Esophagus muscularis mucosa (tissue), 4 donors: ENCODE data around the gene SLCO1B1. TPM values are rescaled to one million over a fixed set of nuclear protein-coding genes. Genes with fewer than 3 reads are reported as not detected.

Source experiments
- DNase-seq: peaks from one replicate; pipeline ENCODE4 v3.0.0-alpha.2; 2017; ENCODE audit errors: extremely low spot score
- H3K27ac ChIP-seq, 4 donors: fragments of 200-600 bp; sonication (generic); replicated peaks in 1 of 4; 1 replicate in 3 of 4; 2 replicates in 1 of 4; pipeline ENCODE4 v1.5.1; 2016 to 2019; ENCODE audit warnings: mild to moderate bottlenecking in 1 of 4
- H3K27me3 ChIP-seq, 4 donors: fragments of 200-600 bp; sonication (generic); one replicate each; pipeline versions ENCODE4 v1.5.1 to v1.6.0; 2016 to 2019
- H3K36me3 ChIP-seq, 4 donors: fragments of 200-600 bp; sonication (generic); one replicate each; pipeline ENCODE4 v1.5.1; 2016 to 2019
- H3K4me1 ChIP-seq, 4 donors: fragments of 200-600 bp; sonication (generic); one replicate each; pipeline ENCODE4 v1.5.1; 2016 to 2019
- H3K4me3 ChIP-seq, 4 donors: fragments of 200-600 bp; sonication (generic); 1 replicate in 2 of 4; 2 replicates in 2 of 4; pipeline ENCODE4 v1.5.1; 2016 to 2019; ENCODE audit warnings: mild to moderate bottlenecking in 4 of 4, moderate library complexity in 1 of 4
- H3K9me3 ChIP-seq, 4 donors: fragments of 200-600 bp; sonication (generic); 1 replicate in 3 of 4; 2 replicates in 1 of 4; pipeline ENCODE4 v1.5.1; 2016 to 2019
- EP300 ChIP-seq: sonication (generic); formaldehyde crosslinking; IDR thresholded peaks from one replicate; pipeline ENCODE4 v1.6.1; 2017; ENCODE audit warnings: antibody characterized with exemption
- POLR2A ChIP-seq: fragments of 450-650 bp; IDR thresholded peaks from one replicate; pipeline ENCODE4 v1.6.1; 2017; ENCODE audit warnings: antibody characterized with exemption, moderate library complexity, mild to moderate bottlenecking, low read depth
- POLR2AphosphoS5 ChIP-seq, 2 donors: sonication (generic); formaldehyde crosslinking; IDR thresholded peaks; one replicate each; pipeline ENCODE4 v1.6.1; 2017; ENCODE audit warnings: antibody characterized with exemption in 2 of 2
- WGBS: methylation state at CpG from one replicate; pipeline ENCODE4 v1.1.5; 2018; 5-methylcytosine and 5-hydroxymethylcytosine counted together
- intact Hi-C: fragments of 100-400 bp; cut with DNase I; formaldehyde crosslinking; loops from one replicate; pipeline ENCODE4 v1.15.1; 2023
- total RNA-seq, 4 donors: library from RNA; depleted of rRNA; stranded (reverse); fragments of >200 nt; gene quantifications; one replicate each; pipeline versions ENCODE4 v1.1.0 to v1.2.1, GENCODE V29; 2016
- TF ChIP-seq, protein P1 (sequence below), 3 experiments: fragments of 200-600 bp in 2 of 3; fragments of 450-650 bp in 1 of 3; sonication (generic) in 2 of 3; IDR thresholded peaks; one replicate each; pipeline ENCODE4 v1.5.1; 2017 to 2019; ENCODE audit warnings: antibody characterized with exemption in 3 of 3, mild to moderate bottlenecking in 2 of 3, moderate library complexity in 1 of 3

SLCO1B1 gene
- total RNA-seq, 4 donors from 2014 or later: not detected

DNA sequence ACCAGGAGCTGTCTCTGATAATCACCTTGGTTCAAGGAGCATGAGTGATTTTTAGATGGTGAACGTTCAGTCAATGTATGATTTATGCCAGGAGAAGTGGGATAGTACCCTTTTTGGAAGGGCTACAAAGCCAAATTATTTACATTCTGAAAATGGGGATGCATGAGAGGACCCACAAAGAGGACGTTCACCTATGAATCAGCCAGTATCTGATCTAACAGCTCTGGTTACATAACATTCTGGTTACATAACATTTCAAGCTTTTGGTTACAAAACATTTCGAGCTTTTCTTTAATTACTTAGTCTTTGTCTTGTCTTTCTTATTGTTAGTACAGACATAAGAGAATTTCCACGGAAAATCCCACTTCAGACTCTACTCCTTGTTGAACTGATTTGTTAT lies 134.9 kb downstream of the SLCO1B1 start:
- TF ChIP-seq EP300 (no peak), POLR2AphosphoS5 (IDR thresholded peaks at IDR 0.05) (no peak), POLR2A (no peak)
- TF ChIP-seq, protein P1, sequence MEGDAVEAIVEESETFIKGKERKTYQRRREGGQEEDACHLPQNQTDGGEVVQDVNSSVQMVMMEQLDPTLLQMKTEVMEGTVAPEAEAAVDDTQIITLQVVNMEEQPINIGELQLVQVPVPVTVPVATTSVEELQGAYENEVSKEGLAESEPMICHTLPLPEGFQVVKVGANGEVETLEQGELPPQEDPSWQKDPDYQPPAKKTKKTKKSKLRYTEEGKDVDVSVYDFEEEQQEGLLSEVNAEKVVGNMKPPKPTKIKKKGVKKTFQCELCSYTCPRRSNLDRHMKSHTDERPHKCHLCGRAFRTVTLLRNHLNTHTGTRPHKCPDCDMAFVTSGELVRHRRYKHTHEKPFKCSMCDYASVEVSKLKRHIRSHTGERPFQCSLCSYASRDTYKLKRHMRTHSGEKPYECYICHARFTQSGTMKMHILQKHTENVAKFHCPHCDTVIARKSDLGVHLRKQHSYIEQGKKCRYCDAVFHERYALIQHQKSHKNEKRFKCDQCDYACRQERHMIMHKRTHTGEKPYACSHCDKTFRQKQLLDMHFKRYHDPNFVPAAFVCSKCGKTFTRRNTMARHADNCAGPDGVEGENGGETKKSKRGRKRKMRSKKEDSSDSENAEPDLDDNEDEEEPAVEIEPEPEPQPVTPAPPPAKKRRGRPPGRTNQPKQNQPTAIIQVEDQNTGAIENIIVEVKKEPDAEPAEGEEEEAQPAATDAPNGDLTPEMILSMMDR (IDR thresholded peaks at IDR 0.05): no peak
- H3K4me1 ChIP-seq: no peaks in the 10 kb centered on the region
- no peak overlapping the region for H3K27ac ChIP-seq
- intact Hi-C loops: no loop called here
- H3K4me3 ChIP-seq: no peak overlapping the region
- DNase-seq: no peak
- H3K9me3 ChIP-seq: peaks cover 0 to 11% (median 3%) of the 10 kb centered on the region in 4 donors
- no peaks in the 10 kb centered on the region for H3K27me3 ChIP-seq
- WGBS: 49% methylated on average over 4 of the region's 4 CpGs
- H3K36me3 ChIP-seq: no peaks in the 10 kb centered on the region

DNA sequence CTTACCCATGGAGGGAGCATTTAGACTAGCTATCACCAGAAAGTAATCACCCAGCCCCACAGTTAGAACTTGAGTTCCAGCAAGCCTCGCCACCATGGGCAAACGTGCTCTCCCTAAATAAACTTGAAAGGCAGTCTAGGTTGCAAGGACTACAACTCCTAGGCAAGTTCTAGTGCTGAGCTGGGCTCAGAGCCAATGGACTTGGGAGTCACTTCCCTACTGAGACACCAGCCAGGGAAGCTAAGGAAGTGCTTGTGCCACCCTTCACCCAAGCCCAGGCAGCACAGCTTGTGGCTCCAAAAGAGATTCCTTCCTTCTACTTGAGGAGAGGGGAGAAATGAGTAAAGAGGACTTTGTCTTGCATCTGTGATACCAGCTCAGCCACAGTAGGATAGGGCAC lies 145.8 kb downstream of the SLCO1B1 start:
- no peaks in the 10 kb centered on the region for H3K9me3 ChIP-seq
- H3K36me3 ChIP-seq: no peaks in the 10 kb centered on the region
- peaks cover 0 to 4% (median 0%) of the 10 kb centered on the region in 4 donors for H3K27me3 ChIP-seq
- H3K4me3 ChIP-seq: no peak overlapping the region
- whole genome bisulfite sequencing: 80% methylated on average over 1 of the region's 2 CpGs
- H3K4me1 ChIP-seq: no peaks in the 10 kb centered on the region
- TF ChIP-seq, protein P1 (IDR thresholded peaks at IDR 0.05): no peak
- TF ChIP-seq EP300 (no peak), POLR2A (no peak), POLR2AphosphoS5 (IDR thresholded peaks at IDR 0.05) (no peak)
- H3K27ac ChIP-seq: no peak overlapping the region
- DNase-seq: no peak
- intact Hi-C loops: no loop called here

Other genes starting within 250 kb of the SLCO1B1 start
- under 1 TPM in 1 of 4 donors, not detected in 3; 0.19 TPM for gene SLCO1A2, start 203.7 kb downstream of the SLCO1B1 start, total RNA-seq
- gene IAPP, start 241.7 kb downstream of the SLCO1B1 start, total RNA-seq: not detected